Common myeloid progenitor, CD34-positive (primary cell): Measurements from ENCODE around the gene MS4A4E.
"Not testable (repeated sequence)": the region's sequence is repeated elsewhere in the genome, so short reads cannot be mapped to it uniquely, and the experiment has no call there.

ENCODE experiments used
- CTCF ChIA-PET: fragments of 350-600 bp; sonication (Branson Sonifier 250); formaldehyde crosslinking; loops from one replicate; lab custom pipeline; 2021; ENCODE audit warnings: antibody characterized with exemption; lab: Charles Lee
- POLR2A ChIA-PET: fragments of 350-600 bp; sonication (Branson Sonifier 250); formaldehyde crosslinking; loops from one replicate; lab custom pipeline; 2021; ENCODE audit warnings: antibody characterized with exemption; lab: Charles Lee
- DNase-seq, 3 donors: peaks; one replicate each; pipeline versions ENCODE4 v3.0.0 to v3.0.0-alpha.2; 2013
- H3K27ac ChIP-seq, 2 experiments: 1 replicate in 1 of 2; 2 replicates in 1 of 2; pipeline ENCODE4 v1.7.0; 2013; ENCODE audit warnings: inconsistent platforms in 2 of 2, low read length in 2 of 2, mild to moderate bottlenecking in 2 of 2, low read depth in 1 of 2, moderate library complexity in 1 of 2; ENCODE audit not compliant: severe bottlenecking in 2 of 2, insufficient read depth in 1 of 2, poor library complexity in 1 of 2
- H3K27me3 ChIP-seq, 5 experiments: replicated peaks in 2 of 5; 1 replicate in 3 of 5; 2 replicates in 2 of 5; pipeline versions ENCODE4 v1.6.1 to v1.7.0; 2013; ENCODE audit warnings: low read length in 4 of 5, mild to moderate bottlenecking in 2 of 5, moderate library complexity in 2 of 5, inconsistent platforms in 1 of 5; ENCODE audit not compliant: insufficient read depth in 5 of 5, control insufficient read depth in 4 of 5
- H3K36me3 ChIP-seq, 4 experiments: 1 replicate in 2 of 4; 2 replicates in 2 of 4; pipeline versions ENCODE4 v1.6.1 to v1.7.0; 2013; ENCODE audit warnings: low read length in 3 of 4, control low read depth in 1 of 4, mild to moderate bottlenecking in 1 of 4; ENCODE audit not compliant: control insufficient read depth in 4 of 4, insufficient read depth in 4 of 4
- H3K4me1 ChIP-seq, 4 experiments: 1 replicate in 3 of 4; 2 replicates in 1 of 4; pipeline versions ENCODE4 v1.6.1 to v1.7.1; 2013; ENCODE audit warnings: low read length in 3 of 4, mild to moderate bottlenecking in 3 of 4, control low read depth in 1 of 4, inconsistent platforms in 1 of 4, moderate library complexity in 1 of 4; ENCODE audit not compliant: control insufficient read depth in 4 of 4, insufficient read depth in 4 of 4; ENCODE audit errors: control extremely low read depth in 1 of 4
- H3K4me3 ChIP-seq, 7 experiments: 1 replicate in 4 of 7; 2 replicates in 3 of 7; pipeline versions ENCODE4 v1.5.1 to v1.7.0; 2013; ENCODE audit warnings: mild to moderate bottlenecking in 7 of 7, low read length in 6 of 7, moderate library complexity in 6 of 7, inconsistent platforms in 2 of 7, low read depth in 2 of 7, control low read depth in 1 of 7; ENCODE audit not compliant: insufficient read depth in 4 of 7, control insufficient read depth in 1 of 7; ENCODE audit errors: extremely low read depth in 1 of 7
- H3K9me3 ChIP-seq, 5 experiments: 1 replicate in 4 of 5; 2 replicates in 1 of 5; pipeline versions ENCODE4 v1.6.1 to v1.7.1; 2013; ENCODE audit warnings: low read length in 4 of 5, mild to moderate bottlenecking in 2 of 5, inconsistent platforms in 1 of 5, low read depth in 1 of 5, moderate library complexity in 1 of 5; ENCODE audit not compliant: control insufficient read depth in 4 of 5, insufficient read depth in 2 of 5; ENCODE audit errors: control extremely low read depth in 1 of 5
- WGBS: methylation state at CpG from one replicate; pipeline ENCODE4 v1.1.5; 2013; ENCODE audit not compliant: insufficient coverage; 5-methylcytosine and 5-hydroxymethylcytosine counted together

The MS4A4E gene

GRCh38 chr11:60208146-60208895 is 34.6 kb downstream of the MS4A4E start:
- ChIA-PET CTCF (no interaction called here), POLR2A (no interaction called here)
- Histone ChIP-seq H3K4me3 (no peak overlapping the region), H3K4me1 (no peaks in the 10 kb centered on the region), H3K27me3 (no peaks in the 10 kb centered on the region), H3K27ac (no peak overlapping the region), H3K36me3 (no peaks in the 10 kb centered on the region), H3K9me3 (peaks cover 0 to 1% (median 0%) of the 10 kb centered on the region in 5 experiments)
- no peak for DNase-seq
- 100% methylated on average over 2 of the region's 4 CpGs for WGBS

- peaks cover 0 to 4% (median 1%) of the 10 kb centered on the region in 5 experiments for H3K9me3 ChIP-seq
- CTCF ChIA-PET: no interaction called here
- WGBS: 100% methylated on average over 1 of the region's 1 CpG
- H3K4me1 ChIP-seq: no peaks in the 10 kb centered on the region
- H3K27ac ChIP-seq: no peak overlapping the region
- H3K4me3 ChIP-seq: no peak overlapping the region
- H3K36me3 ChIP-seq: no peaks in the 10 kb centered on the region
- no peaks in the 10 kb centered on the region for H3K27me3 ChIP-seq
- POLR2A ChIA-PET: interaction anchor here (0.5 kb wide), 1 partner anchor 376 kb away, joined by 4 read pairs; no protein-coding TSS in a partner anchor
- no peak for DNase-seq
These were observed 36.3 kb downstream of the MS4A4E start for GRCh38 chr11:60206616-60207015.

- ChIA-PET POLR2A (no interaction called here), CTCF (no interaction called here)
- Histone ChIP-seq H3K27me3 (no peaks in the 10 kb centered on the region), H3K36me3 (no peaks in the 10 kb centered on the region), H3K4me1 (no peaks in the 10 kb centered on the region), H3K4me3 (no peak overlapping the region), H3K27ac (no peak overlapping the region), H3K9me3 (peaks cover 0 to 4% (median 1%) of the 10 kb centered on the region in 5 experiments)
- no CpG with 5 or more reads among the region's 4 CpGs for WGBS
- peak in 2 of 3 donors; percentile 26 to 32 for DNase-seq
These were observed 38.0 kb downstream of the MS4A4E start for GRCh38 chr11:60204922-60205321.

- POLR2A ChIA-PET, H3K9me3 ChIP-seq, H3K27me3 ChIP-seq, CTCF ChIA-PET, H3K36me3 ChIP-seq, H3K27ac ChIP-seq, H3K4me3 ChIP-seq, H3K4me1 ChIP-seq, DNase-seq: not testable (repeated sequence)
- 80% methylated on average over 1 of the region's 26 CpGs for WGBS
These were observed 41.6 kb downstream of the MS4A4E start for GRCh38 chr11:60201334-60201733.

GRCh38 chr11:60197442-60197841 is 45.5 kb downstream of the MS4A4E start:
- WGBS: no CpG with 5 or more reads among the region's 1 CpG
- CTCF ChIA-PET: no interaction called here

GRCh38 chr11:60195923-60196368 is 47.0 kb downstream of the MS4A4E start:
- Histone ChIP-seq H3K9me3 (peaks cover 2 to 12% (median 6%) of the 10 kb centered on the region in 5 experiments), H3K36me3 (no peaks in the 10 kb centered on the region), H3K4me3 (no peak overlapping the region), H3K27ac (no peak overlapping the region), H3K4me1 (peaks cover 5 to 16% (median 14%) of the 10 kb centered on the region in 4 experiments), H3K27me3 (no peaks in the 10 kb centered on the region)
- 58% methylated on average over 2 of the region's 4 CpGs for WGBS
- CTCF ChIA-PET: no interaction called here
- no peak for DNase-seq
- POLR2A ChIA-PET: no interaction called here

More at GRCh38 chr11:60197442-60197841, 45.5 kb downstream of the MS4A4E start:
- Histone ChIP-seq H3K27me3 (no peaks in the 10 kb centered on the region), H3K9me3 (peaks cover 0 to 11% (median 6%) of the 10 kb centered on the region in 5 experiments), H3K4me1 (peaks cover 5 to 16% (median 14%) of the 10 kb centered on the region in 4 experiments), H3K4me3 (no peak overlapping the region), H3K27ac (no peak overlapping the region), H3K36me3 (no peaks in the 10 kb centered on the region)
- POLR2A ChIA-PET: no interaction called here
- no peak for DNase-seq

GRCh38 chr11:60194511-60194910 is 48.4 kb downstream of the MS4A4E start:
- peaks cover 2 to 12% (median 6%) of the 10 kb centered on the region in 5 experiments for H3K9me3 ChIP-seq
- H3K4me1 ChIP-seq: peaks cover 5 to 16% (median 14%) of the 10 kb centered on the region in 4 experiments
- H3K4me3 ChIP-seq: no peak overlapping the region
- H3K36me3 ChIP-seq: no peaks in the 10 kb centered on the region
- POLR2A ChIA-PET: no interaction called here
- no peak for DNase-seq
- WGBS: 90% methylated on average over 3 of the region's 3 CpGs
- no peaks in the 10 kb centered on the region for H3K27me3 ChIP-seq
- CTCF ChIA-PET: interaction anchor here (1.0 to 1.6 kb wide), 2 partner anchors 11 to 15 kb away, joined by 3 to 6 read pairs; partner anchors contain the start of gene MS4A6A
- H3K27ac ChIP-seq: peak overlapping the region in 1 of 2 experiments; percentile 63
